B cell (primary cell): ENCODE results near the gene BLOC1S1.

ENCODE experiments used
- CTCF ChIP-seq: fragments of 200-600 bp; IDR thresholded peaks from one replicate; pipeline ENCODE4 v1.8.0; 2022; ENCODE audit warnings: antibody characterized with exemption, mild to moderate bottlenecking
- EZH2 ChIP-seq: IDR thresholded peaks from 2 replicates; pipeline ENCODE4 v1.6.1; 2012; ENCODE audit warnings: borderline replicate concordance, low read depth, mild to moderate bottlenecking, moderate library complexity, low read length; ENCODE audit not compliant: insufficient read depth, poor library complexity, severe bottlenecking

- TF ChIP-seq CTCF = peak; percentile 73
- TF ChIP-seq EZH2 = no peak
These were observed 21.1 kb downstream of the BLOC1S1 start for GRCh38 chr12:55736780-55737580.
